Endothelial cell of umbilical vein (primary cell): Measurements from ENCODE around the gene UGCG. TPM values are rescaled to one million over a fixed set of nuclear protein-coding genes. Genes with fewer than 3 reads are reported as not detected.

Source experiments
- BruUV-seq: library from RNA; stranded (reverse); fragments of 400-500 nt; replicated peaks from 2 replicates; lab custom pipeline; 2021; lab: Mats Ljungman, UMichigan
- CTCF ChIA-PET: fragments of 300-600, 350-600 bp; sonication (Branson Sonifier 250); formaldehyde crosslinking; loops from one replicate; lab custom pipeline; 2021; ENCODE audit warnings: antibody characterized with exemption, inconsistent platforms; lab: Charles Lee
- POLR2A ChIA-PET: fragments of 300-600, 350-600 bp; sonication (Branson Sonifier 250); formaldehyde crosslinking; loops from one replicate; lab custom pipeline; 2021; ENCODE audit warnings: antibody characterized with exemption, inconsistent platforms; lab: Charles Lee
- DNase-seq: peaks from one replicate; pipeline ENCODE4 v3.0.0-alpha.2; 2011; ENCODE audit warnings: low read depth, low spot score
- FAIRE-seq: peaks from 2 replicates; lab custom pipeline; 2011; peaks lifted over from hg19 to GRCh38; lab: Jason Lieb, UNC
- H2AFZ ChIP-seq: 2 replicates; pipeline ENCODE4 v1.6.0; 2012; ENCODE audit warnings: low read depth, low read length, control low read depth, inconsistent platforms
- H3K27ac ChIP-seq: 2 replicates; pipeline ENCODE4 v1.5.1; 2011; ENCODE audit warnings: low read depth, mild to moderate bottlenecking, control low read depth, low read length, moderate library complexity; ENCODE audit not compliant: insufficient read depth
- H3K27me3 ChIP-seq, 2 experiments: 2 replicates each; pipeline versions ENCODE4 v1.6.0 to v1.6.1; 2011; ENCODE audit warnings: low read length in 2 of 2, mixed read lengths in 1 of 2; ENCODE audit not compliant: control insufficient read depth in 2 of 2, insufficient read depth in 2 of 2
- H3K36me3 ChIP-seq, 2 experiments: 2 replicates in 1 of 2; 3 replicates in 1 of 2; pipeline ENCODE4 v1.5.1; 2011; ENCODE audit warnings: low read length in 2 of 2, mild to moderate bottlenecking in 1 of 2, moderate library complexity in 1 of 2; ENCODE audit not compliant: control insufficient read depth in 2 of 2, insufficient read depth in 2 of 2; ENCODE audit errors: extremely low read depth in 1 of 2
- H3K4me1 ChIP-seq: 3 replicates; pipeline ENCODE4 v1.5.1; 2011; ENCODE audit warnings: mild to moderate bottlenecking, low read length; ENCODE audit not compliant: control insufficient read depth, insufficient read depth; ENCODE audit errors: extremely low read depth
- H3K4me2 ChIP-seq: 2 replicates; pipeline ENCODE4 v1.6.1; 2011; ENCODE audit warnings: low read length, control low read depth, mixed read lengths; ENCODE audit not compliant: insufficient read depth
- H3K4me3 ChIP-seq, 3 experiments: fragments of 200-600 bp in 1 of 3; sonication (generic), shearing (Covaris generic) in 1 of 3; replicated peaks in 1 of 3; 2 replicates each; pipeline ENCODE4 v1.5.1; 2011 to 2016; ENCODE audit warnings: control low read depth in 3 of 3, low read length in 3 of 3, mild to moderate bottlenecking in 2 of 3, inconsistent platforms in 1 of 3, low read depth in 1 of 3, moderate library complexity in 1 of 3; ENCODE audit not compliant: insufficient read depth in 1 of 3
- H3K79me2 ChIP-seq: 2 replicates; pipeline ENCODE4 v1.6.0; 2012; ENCODE audit warnings: low read length, inconsistent platforms; ENCODE audit not compliant: control insufficient read depth, insufficient read depth
- H3K9ac ChIP-seq: replicated peaks from 2 replicates; pipeline ENCODE3; 2011; ENCODE audit warnings: low read length, control low read depth; ENCODE audit not compliant: insufficient read depth; ENCODE audit errors: extremely low read depth
- H3K9me1 ChIP-seq: replicated peaks from 3 replicates; pipeline ENCODE4 v1.6.0; 2011; ENCODE audit warnings: mild to moderate bottlenecking, low read length; ENCODE audit not compliant: control insufficient read depth, insufficient read depth; ENCODE audit errors: extremely low read depth
- H3K9me3 ChIP-seq: replicated peaks from 2 replicates; pipeline ENCODE4 v1.5.1; 2012; ENCODE audit warnings: low read length, inconsistent platforms; ENCODE audit not compliant: control insufficient read depth, insufficient read depth
- H4K20me1 ChIP-seq: replicated peaks from 2 replicates; pipeline ENCODE3; 2011; ENCODE audit warnings: mild to moderate bottlenecking, low read length; ENCODE audit not compliant: control insufficient read depth, insufficient read depth; ENCODE audit errors: extremely low read depth
- CTCF ChIP-seq, 2 donors: IDR thresholded peaks; 1 replicate in 1 of 2; 2 replicates in 1 of 2; pipeline ENCODE4 v1.5.1; 2011; ENCODE audit warnings: low read length in 2 of 2, mild to moderate bottlenecking in 2 of 2, moderate library complexity in 2 of 2, control low read depth in 1 of 2, inconsistent platforms in 1 of 2, low read depth in 1 of 2; ENCODE audit not compliant: insufficient read depth in 1 of 2; ENCODE audit errors: extremely low read depth in 1 of 2
- EZH2 ChIP-seq: IDR thresholded peaks from 2 replicates; pipeline ENCODE4 v1.6.1; 2012; ENCODE audit warnings: borderline replicate concordance, low read depth, mild to moderate bottlenecking, moderate library complexity, low read length, inconsistent platforms; ENCODE audit not compliant: severe bottlenecking
- FOS ChIP-seq: IDR thresholded peaks from 2 replicates; pipeline ENCODE4 v1.6.1; 2011; ENCODE audit warnings: mild to moderate bottlenecking, low read length, moderate library complexity, borderline replicate concordance; ENCODE audit not compliant: insufficient read depth
- GATA2 ChIP-seq: IDR thresholded peaks from 2 replicates; pipeline ENCODE4 v1.7.0; 2011; ENCODE audit warnings: low read depth, mild to moderate bottlenecking, moderate library complexity, mixed read lengths, low read length; ENCODE audit not compliant: insufficient read length, insufficient read depth
- JUN ChIP-seq: IDR thresholded peaks from 2 replicates; pipeline ENCODE4 v1.6.1; 2011; ENCODE audit warnings: borderline replicate concordance, low read depth; ENCODE audit not compliant: insufficient read length, insufficient read depth
- MAX ChIP-seq: IDR thresholded peaks from 2 replicates; pipeline ENCODE4 v1.6.1; 2011; ENCODE audit not compliant: insufficient read depth, insufficient read length
- MYC ChIP-seq: IDR thresholded peaks from one replicate; pipeline ENCODE4 v1.6.1; 2011; ENCODE audit warnings: mild to moderate bottlenecking, low read depth, low read length
- POLR2A ChIP-seq: IDR thresholded peaks from 2 replicates; pipeline ENCODE4 v1.6.1; 2012; ENCODE audit warnings: low read depth, mild to moderate bottlenecking, control low read depth, low read length
- POLR2AphosphoS5 ChIP-seq: IDR thresholded peaks from 2 replicates; pipeline ENCODE4 v1.6.1; 2012; ENCODE audit warnings: low read depth, mild to moderate bottlenecking, control low read depth, low read length, moderate library complexity; ENCODE audit not compliant: insufficient read depth
- dilution Hi-C: fragments of 300-500 bp; cut with MboI; formaldehyde crosslinking; loops from one replicate; pipeline ENCODE4 v1.15.0; 2019; ENCODE audit warnings: low sequenced_read_pairs; ENCODE audit not compliant: extremely low pct_ligation_motif_present
- intact Hi-C: fragments of 100-400 bp; cut with micrococcal nuclease; formaldehyde crosslinking; loops from one replicate; pipeline ENCODE4 v1.10.0; 2022
- polyA plus RNA-seq, 4 experiments: library from polyadenylated mRNA; depleted of rRNA in 3 of 4; stranded (reverse) in 3 of 4; unstranded in 1 of 4; fragments of >200 nt; gene quantifications; 2 replicates each; pipeline versions ENCODE4 v1.2.1 to v1.2.3, GENCODE V29; 2011 to 2012; ENCODE audit warnings: missing spikeins in 1 of 4
- total RNA-seq: library from RNA; stranded (reverse); gene quantifications from 2 replicates; pipeline ENCODE4 v1.2.3, GENCODE V29; 2021

UGCG gene
- total and polyA plus RNA-seq, 2 donors (not counting 3 experiments of a cell fraction or from before 2014, with no cell fraction given) = 28.5 to 38.5 TPM

GRCh38 chr9:111871499-111871855 is 25.1 kb upstream of the UGCG start:
- no peak overlapping the region for H3K27ac ChIP-seq
- intact Hi-C loops = no loop called here
- no peak for FAIRE-seq
- H3K9ac ChIP-seq = no peak overlapping the region
- no TSS peak for BruUV-seq
- TF ChIP-seq POLR2A (no peak), FOS (no peak), CTCF (IDR thresholded peaks at IDR 0.05; ENCODE audit: extremely low read depth in 1 of 2, insufficient read depth in 1 of 2, low read depth in 1 of 2, low read length in 2 of 2) (no peak), MYC (no peak), JUN (no peak), MAX (no peak), EZH2 (no peak), POLR2AphosphoS5 (no peak), GATA2 (no peak)
- H4K20me1 ChIP-seq = no peaks in the 10 kb centered on the region
- no peak overlapping the region for H2AFZ ChIP-seq
- H3K36me3 ChIP-seq = no peaks in the 10 kb centered on the region
- ChIA-PET POLR2A (no interaction called here), CTCF (interaction anchor here (1.1 kb wide), 1 partner anchor 106 kb away, joined by 3 read pairs; no protein-coding TSS in a partner anchor)
- no peak overlapping the region for H3K4me2 ChIP-seq
- dilution Hi-C loops = no loop called here
- no peaks in the 10 kb centered on the region for H3K9me1 ChIP-seq
- no peak for DNase-seq
- peaks cover 12% of the 10 kb centered on the region for H3K4me1 ChIP-seq
- H3K9me3 ChIP-seq = no peaks in the 10 kb centered on the region
- H3K27me3 ChIP-seq = no peaks in the 10 kb centered on the region
- no peaks in the 10 kb centered on the region for H3K79me2 ChIP-seq
- no peak overlapping the region for H3K4me3 ChIP-seq
